Trophoblast cell (in vitro differentiated cells and primary cell): ENCODE measurements around the gene FNDC3B. TPM values are rescaled to one million over a fixed set of nuclear protein-coding genes. Genes with fewer than 3 reads are reported as not detected.
"Not testable (repeated sequence)": the region's sequence is repeated elsewhere in the genome, so short reads cannot be mapped to it uniquely, and the experiment has no call there.

Experiments
- DNase-seq, 2 donors: peaks; one replicate each; pipeline ENCODE4 v3.0.0-alpha.2; 2016
- H2AFZ ChIP-seq: 2 replicates; pipeline ENCODE4 v1.6.1; 2013; ENCODE audit warnings: low read length, moderate library complexity, mild to moderate bottlenecking; ENCODE audit not compliant: insufficient read depth, poor library complexity
- H2AK5ac ChIP-seq: 2 replicates; pipeline ENCODE4 v1.6.1; 2013; ENCODE audit warnings: mild to moderate bottlenecking, low read length
- H2BK120ac ChIP-seq: 2 replicates; pipeline ENCODE4 v1.6.1; 2013; ENCODE audit warnings: low read length, mild to moderate bottlenecking, moderate library complexity; ENCODE audit not compliant: insufficient read depth, poor library complexity
- H2BK12ac ChIP-seq: 2 replicates; pipeline ENCODE4 v1.6.1; 2013; ENCODE audit warnings: mild to moderate bottlenecking, low read length, moderate library complexity
- H2BK5ac ChIP-seq: 2 replicates; pipeline ENCODE4 v1.6.1; 2013; ENCODE audit warnings: low read length, low read depth, moderate library complexity, mild to moderate bottlenecking; ENCODE audit not compliant: poor library complexity
- H3K14ac ChIP-seq: 2 replicates; pipeline ENCODE4 v1.6.1; 2013; ENCODE audit warnings: mild to moderate bottlenecking, low read length
- H3K18ac ChIP-seq: 2 replicates; pipeline ENCODE4 v1.6.1; 2013; ENCODE audit warnings: mild to moderate bottlenecking, low read length
- H3K23ac ChIP-seq: 2 replicates; pipeline ENCODE4 v1.6.1; 2013; ENCODE audit warnings: low read length
- H3K27ac ChIP-seq: 2 replicates; pipeline ENCODE4 v1.5.1; 2013; ENCODE audit warnings: low read depth, mild to moderate bottlenecking, inconsistent platforms, low read length, moderate library complexity
- H3K27me3 ChIP-seq: 2 replicates; pipeline ENCODE4 v1.6.1; 2013; ENCODE audit warnings: inconsistent platforms, mild to moderate bottlenecking, low read length, moderate library complexity; ENCODE audit not compliant: insufficient read depth
- H3K36me3 ChIP-seq, 2 experiments: 1 replicate in 1 of 2; 2 replicates in 1 of 2; pipeline ENCODE4 v1.6.1; 2013; ENCODE audit warnings: low read length in 2 of 2, mild to moderate bottlenecking in 2 of 2, moderate library complexity in 1 of 2; ENCODE audit not compliant: insufficient read depth in 2 of 2, control insufficient read depth in 1 of 2
- H3K4ac ChIP-seq: 2 replicates; pipeline ENCODE4 v1.6.1; 2013; ENCODE audit warnings: low read depth, mild to moderate bottlenecking, low read length, moderate library complexity
- H3K4me1 ChIP-seq, 2 experiments: 1 replicate in 1 of 2; 2 replicates in 1 of 2; pipeline ENCODE4 v1.6.1; 2013; ENCODE audit warnings: low read length in 2 of 2, mild to moderate bottlenecking in 2 of 2, moderate library complexity in 1 of 2; ENCODE audit not compliant: insufficient read depth in 2 of 2, control insufficient read depth in 1 of 2
- H3K4me2 ChIP-seq: 2 replicates; pipeline ENCODE4 v1.6.1; 2013; ENCODE audit warnings: inconsistent platforms, mild to moderate bottlenecking, low read length, moderate library complexity
- H3K4me3 ChIP-seq: 2 replicates; pipeline ENCODE4 v1.5.1; 2013; ENCODE audit warnings: mild to moderate bottlenecking, low read depth, low read length, inconsistent platforms
- H3K79me1 ChIP-seq: one replicate; pipeline ENCODE4 v1.6.1; 2013; ENCODE audit warnings: low read length
- H3K79me2 ChIP-seq: 2 replicates; pipeline ENCODE4 v1.6.1; 2013; ENCODE audit warnings: low read length, mild to moderate bottlenecking; ENCODE audit not compliant: control insufficient read depth, insufficient read depth, poor library complexity
- H3K9ac ChIP-seq: 2 replicates; pipeline ENCODE4 v1.6.1; 2013; ENCODE audit warnings: mild to moderate bottlenecking, low read length
- H3K9me3 ChIP-seq: 2 replicates; pipeline ENCODE4 v1.6.1; 2013; ENCODE audit warnings: low read depth, mild to moderate bottlenecking, control low read depth, inconsistent platforms, low read length; ENCODE audit not compliant: insufficient read depth
- H4K12ac ChIP-seq: 2 replicates; pipeline ENCODE4 v1.6.1; 2013; ENCODE audit warnings: low read depth, mild to moderate bottlenecking, low read length, moderate library complexity
- H4K8ac ChIP-seq: 2 replicates; pipeline ENCODE4 v1.6.1; 2013; ENCODE audit warnings: low read depth, mild to moderate bottlenecking, low read length, moderate library complexity
- H4K91ac ChIP-seq: one replicate; pipeline ENCODE4 v1.6.1; 2013; ENCODE audit warnings: low read depth, mild to moderate bottlenecking, low read length, moderate library complexity
- WGBS: extraction: QIAGEN DNeasy Blood & Tissue Kit; methylation state at CpG from one replicate; pipeline ENCODE4 v1.1.7; 2013; ENCODE audit warnings: missing lambda C conversion rate; ENCODE audit not compliant: insufficient read length, insufficient coverage; ENCODE audit errors: extremely low coverage; 5-methylcytosine and 5-hydroxymethylcytosine counted together
- polyA plus RNA-seq: library from polyadenylated mRNA; stranded (reverse); fragments of 200-250 nt; gene quantifications from 2 replicates; pipeline ENCODE4 v1.2.3, GENCODE V29; 2013

The FNDC3B gene
- 70.8 and 74.9 TPM in 2 replicates for polyA plus RNA-seq

GRCh38 chr3:172039436-172040077 is at the start of gene FNDC3B:
FNDC3B (plus strand) TSS chr3:172039578; CDS start chr3:172112480, 72,902 bp downstream.
- peak; percentile 98 to 99 for DNase-seq

DNA sequence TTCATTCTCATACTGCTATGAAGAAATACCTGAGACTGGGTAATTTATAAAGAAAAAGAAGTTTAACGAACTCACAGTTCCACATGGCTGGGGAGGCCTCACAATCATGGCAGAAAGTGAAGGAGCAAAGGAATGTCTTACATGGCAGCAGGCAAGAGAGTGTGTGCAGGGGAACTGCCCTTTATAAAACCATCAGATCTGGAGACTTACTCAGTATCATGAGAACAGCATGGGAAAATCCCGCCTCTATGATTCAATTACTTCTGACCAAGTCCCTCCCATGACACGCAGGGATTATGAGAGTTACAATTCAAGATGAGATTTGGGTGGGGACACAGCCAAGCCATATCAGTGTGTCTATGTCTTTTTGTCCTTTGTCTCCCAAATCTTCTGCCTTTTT is 49.1 kb upstream of the FNDC3B start:
- not testable (repeated sequence) for H2BK12ac ChIP-seq, H2AFZ ChIP-seq, H3K4me1 ChIP-seq, H3K9me3 ChIP-seq, H2AK5ac ChIP-seq, H2BK120ac ChIP-seq, H3K23ac ChIP-seq, H3K18ac ChIP-seq, H4K8ac ChIP-seq, H3K79me1 ChIP-seq, H2BK5ac ChIP-seq, H3K4me2 ChIP-seq, H3K27me3 ChIP-seq, DNase-seq, H3K36me3 ChIP-seq, H4K12ac ChIP-seq, H4K91ac ChIP-seq, H3K79me2 ChIP-seq, H3K27ac ChIP-seq, H3K4ac ChIP-seq, H3K9ac ChIP-seq, H3K14ac ChIP-seq, H3K4me3 ChIP-seq
- WGBS: no CpG with 5 or more reads among the region's 3 CpGs

More at GRCh38 chr3:172039436-172040077, at the start of gene FNDC3B:
- no CpG with 5 or more reads among the region's 59 CpGs for WGBS
- peaks cover 20% of the 10 kb centered on the region for H3K79me1 ChIP-seq
- H3K14ac ChIP-seq: peak within 1 kb of the TSS; percentile 91
- H3K23ac ChIP-seq: no peak within 1 kb of the TSS
- H4K91ac ChIP-seq: peak within 1 kb of the TSS; percentile 99
- peak within 1 kb of the TSS; percentile 87 for H3K4me2 ChIP-seq
- H3K4me1 ChIP-seq: peaks cover 0 to 4% of the 10 kb centered on the region in 2 experiments
- H4K8ac ChIP-seq: peak within 1 kb of the TSS; percentile 86
- H2BK120ac ChIP-seq: peak within 1 kb of the TSS; percentile 87
- peak within 1 kb of the TSS; percentile 50 for H2AFZ ChIP-seq
- H3K27me3 ChIP-seq: no peaks in the 10 kb centered on the region
- peak within 1 kb of the TSS; percentile 93 for H3K4me3 ChIP-seq
- H3K36me3 ChIP-seq: no peaks in the 10 kb centered on the region
- peak within 1 kb of the TSS; percentile 99 for H3K9ac ChIP-seq
- H3K27ac ChIP-seq: peak within 1 kb of the TSS; percentile 99
- peaks cover 23% of the 10 kb centered on the region for H3K79me2 ChIP-seq
- peak within 1 kb of the TSS; percentile 59 for H2AK5ac ChIP-seq
- H2BK5ac ChIP-seq: peak within 1 kb of the TSS; percentile 100
- peak within 1 kb of the TSS; percentile 100 for H3K4ac ChIP-seq
- H2BK12ac ChIP-seq: peak within 1 kb of the TSS; percentile 84
- peak within 1 kb of the TSS; percentile 93 for H4K12ac ChIP-seq
- no peaks in the 10 kb centered on the region for H3K9me3 ChIP-seq
- peak within 1 kb of the TSS; percentile 83 for H3K18ac ChIP-seq

- Histone ChIP-seq H2BK12ac (no peak overlapping the region), H4K8ac (no peak overlapping the region), H4K91ac (no peak overlapping the region), H3K27me3 (no peaks in the 10 kb centered on the region), H3K14ac (no peak overlapping the region), H3K4me2 (no peak overlapping the region), H3K4ac (no peak overlapping the region), H3K23ac (no peak overlapping the region), H2AK5ac (no peak overlapping the region), H3K9me3 (no peaks in the 10 kb centered on the region), H3K79me1 (no peaks in the 10 kb centered on the region), H3K4me3 (no peak overlapping the region), H2BK120ac (no peak overlapping the region), H3K27ac (no peak overlapping the region), H4K12ac (no peak overlapping the region), H3K36me3 (no peaks in the 10 kb centered on the region), H2BK5ac (no peak overlapping the region), H3K79me2 (no peaks in the 10 kb centered on the region), H2AFZ (no peak overlapping the region), H3K9ac (no peak overlapping the region), H3K4me1 (no peaks in the 10 kb centered on the region), H3K18ac (no peak overlapping the region)
- no CpG with 5 or more reads among the region's 3 CpGs for WGBS
- no peak for DNase-seq
Observed at GRCh38 chr3:171991166-171991565, 48.2 kb upstream of the FNDC3B start.

DNA sequence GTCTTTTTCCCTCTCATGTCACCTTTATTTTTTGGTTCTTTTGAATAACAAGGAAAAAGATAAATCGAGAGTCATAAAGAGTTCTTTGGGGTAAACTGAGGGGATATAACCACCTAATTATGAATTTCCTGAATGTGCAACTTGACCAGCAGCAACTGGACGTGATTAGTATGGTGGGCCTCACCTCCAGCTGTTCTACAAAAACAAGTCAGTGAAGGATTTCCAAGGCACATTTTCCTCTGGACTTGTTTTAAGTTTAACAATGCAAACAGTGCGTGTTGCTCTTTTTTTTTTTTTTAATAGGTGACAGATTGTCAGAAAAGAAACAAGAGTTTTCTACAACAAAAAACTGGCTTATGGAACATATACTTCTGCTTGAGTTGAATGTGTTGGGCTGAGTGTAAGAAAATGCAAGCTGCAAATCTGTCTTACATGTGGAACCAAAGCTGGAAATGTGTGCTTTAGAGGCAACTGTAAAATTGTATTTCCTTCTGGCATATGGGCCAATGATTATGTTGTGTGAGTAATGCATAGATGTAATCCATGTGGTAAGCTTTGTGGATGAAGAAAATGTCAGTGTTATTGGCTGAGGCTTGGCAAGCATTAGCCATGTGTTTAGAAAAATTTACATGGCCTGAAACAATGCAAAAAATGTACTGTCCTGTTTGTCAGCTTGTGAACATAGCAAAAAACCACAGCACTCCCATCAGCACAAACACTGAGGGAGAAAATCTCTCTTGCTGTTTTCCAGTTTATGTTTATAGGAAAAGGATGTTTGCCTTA is 44.5 kb upstream of the FNDC3B start:
- no peak overlapping the region for H2BK5ac ChIP-seq
- H3K4me1 ChIP-seq: no peaks in the 10 kb centered on the region
- H4K8ac ChIP-seq: no peak overlapping the region
- no peak overlapping the region for H2AFZ ChIP-seq
- H3K36me3 ChIP-seq: no peaks in the 10 kb centered on the region
- no peak overlapping the region for H3K9ac ChIP-seq
- H2BK120ac ChIP-seq: no peak overlapping the region
- H3K23ac ChIP-seq: no peak overlapping the region
- H3K27me3 ChIP-seq: no peaks in the 10 kb centered on the region
- no peak overlapping the region for H3K4ac ChIP-seq
- peak; percentile 17 to 76 for DNase-seq
- H4K91ac ChIP-seq: no peak overlapping the region
- H2AK5ac ChIP-seq: no peak overlapping the region
- H3K4me2 ChIP-seq: no peak overlapping the region
- H3K9me3 ChIP-seq: no peaks in the 10 kb centered on the region
- no peak overlapping the region for H3K27ac ChIP-seq
- H3K79me1 ChIP-seq: no peaks in the 10 kb centered on the region
- no peak overlapping the region for H2BK12ac ChIP-seq
- no CpG with 5 or more reads among the region's 3 CpGs for WGBS
- H3K14ac ChIP-seq: no peak overlapping the region
- H3K79me2 ChIP-seq: no peaks in the 10 kb centered on the region
- no peak overlapping the region for H3K18ac ChIP-seq
- H4K12ac ChIP-seq: no peak overlapping the region
- H3K4me3 ChIP-seq: no peak overlapping the region
